ENCODE measurements around the gene BAIAP2. TPM values are rescaled to one million over a fixed set of nuclear protein-coding genes. Genes with fewer than 3 reads are reported as not detected.

The BAIAP2 gene
- total and polyA plus RNA-seq, 2 of the 13 experiments (the other 11 are each of a cell fraction or from before 2014, with no cell fraction given) = 22.5 to 24.0 TPM

DNA sequence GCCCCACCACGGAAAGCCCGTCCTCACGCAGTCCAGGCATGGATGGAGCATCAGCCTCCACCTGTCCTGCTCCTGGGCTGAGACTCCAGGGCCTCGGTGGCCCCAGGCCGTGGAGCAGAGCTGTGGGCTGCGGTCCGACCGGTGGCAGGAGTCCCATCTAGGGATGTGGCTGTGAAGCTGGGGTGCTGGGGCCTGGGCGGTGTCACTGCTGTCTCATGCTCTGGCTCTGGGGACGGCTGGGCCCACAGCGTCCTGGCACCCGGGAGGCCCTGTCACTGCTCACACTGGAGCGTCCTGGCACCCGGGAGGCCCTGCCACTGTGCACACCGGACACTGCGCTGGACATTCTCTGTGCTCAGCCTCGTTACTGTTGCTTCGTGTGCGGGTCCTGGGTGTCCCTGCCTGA is 8.4 kb downstream of the BAIAP2 start (continued):
- no peak for TF ChIP-seq SETDB1 (CRISPR knock-in tag; IDR thresholded peaks at IDR 0.05; ENCODE audit: borderline replicate concordance)
- TF ChIP-seq ZNF883 (CRISPR knock-in tag; IDR thresholded peaks at IDR 0.05; ENCODE audit: not compliant biosample characterization) = peak; percentile 53
- TF ChIP-seq, protein P1, sequence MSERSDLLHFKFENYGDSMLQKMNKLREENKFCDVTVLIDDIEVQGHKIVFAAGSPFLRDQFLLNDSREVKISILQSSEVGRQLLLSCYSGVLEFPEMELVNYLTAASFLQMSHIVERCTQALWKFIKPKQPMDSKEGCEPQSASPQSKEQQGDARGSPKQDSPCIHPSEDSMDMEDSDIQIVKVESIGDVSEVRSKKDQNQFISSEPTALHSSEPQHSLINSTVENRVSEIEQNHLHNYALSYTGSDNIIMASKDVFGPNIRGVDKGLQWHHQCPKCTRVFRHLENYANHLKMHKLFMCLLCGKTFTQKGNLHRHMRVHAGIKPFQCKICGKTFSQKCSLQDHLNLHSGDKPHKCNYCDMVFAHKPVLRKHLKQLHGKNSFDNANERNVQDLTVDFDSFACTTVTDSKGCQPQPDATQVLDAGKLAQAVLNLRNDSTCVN (CRISPR knock-in tag; IDR thresholded peaks at IDR 0.05; ENCODE audit: borderline replicate concordance) = 0 out of 2 replicates have a peak, but pooled peaks have one; percentile 41
- peak; percentile 57; the same call in 1 of the 2 replicates for TF ChIP-seq HNRNPL (IDR thresholded peaks at IDR 0.05; ENCODE audit: low read depth, low read length)
- TF ChIP-seq SMAD3 (CRISPR knock-in tag; IDR thresholded peaks at IDR 0.05) = no peak
- no peak; the same call in 1 of the 2 replicates for TF ChIP-seq ATF7-NPFF (CRISPR knock-in tag; IDR thresholded peaks at IDR 0.05; ENCODE audit: low read depth)
- no peak for TF ChIP-seq ZNF841 (CRISPR knock-in tag; IDR thresholded peaks at IDR 0.05; ENCODE audit: borderline replicate concordance)
- no peak for TF ChIP-seq ZNF720 (CRISPR knock-in tag; IDR thresholded peaks at IDR 0.05)
- TF ChIP-seq ZNF451 (CRISPR knock-in tag; IDR thresholded peaks at IDR 0.05) = no peak
- TF ChIP-seq ZSCAN9 (CRISPR knock-in tag; IDR thresholded peaks at IDR 0.05; ENCODE audit: borderline replicate concordance) = no peak
- TF ChIP-seq KLF6 (CRISPR knock-in tag; IDR thresholded peaks at IDR 0.05) = no peak
- TF ChIP-seq, protein P2, sequence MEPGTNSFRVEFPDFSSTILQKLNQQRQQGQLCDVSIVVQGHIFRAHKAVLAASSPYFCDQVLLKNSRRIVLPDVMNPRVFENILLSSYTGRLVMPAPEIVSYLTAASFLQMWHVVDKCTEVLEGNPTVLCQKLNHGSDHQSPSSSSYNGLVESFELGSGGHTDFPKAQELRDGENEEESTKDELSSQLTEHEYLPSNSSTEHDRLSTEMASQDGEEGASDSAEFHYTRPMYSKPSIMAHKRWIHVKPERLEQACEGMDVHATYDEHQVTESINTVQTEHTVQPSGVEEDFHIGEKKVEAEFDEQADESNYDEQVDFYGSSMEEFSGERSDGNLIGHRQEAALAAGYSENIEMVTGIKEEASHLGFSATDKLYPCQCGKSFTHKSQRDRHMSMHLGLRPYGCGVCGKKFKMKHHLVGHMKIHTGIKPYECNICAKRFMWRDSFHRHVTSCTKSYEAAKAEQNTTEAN (CRISPR knock-in tag; conservative IDR thresholded peaks at IDR 0.05) = no peak
- TF ChIP-seq ZMYM3 (CRISPR knock-in tag; IDR thresholded peaks at IDR 0.05) = no peak
- TF ChIP-seq, protein P3, sequence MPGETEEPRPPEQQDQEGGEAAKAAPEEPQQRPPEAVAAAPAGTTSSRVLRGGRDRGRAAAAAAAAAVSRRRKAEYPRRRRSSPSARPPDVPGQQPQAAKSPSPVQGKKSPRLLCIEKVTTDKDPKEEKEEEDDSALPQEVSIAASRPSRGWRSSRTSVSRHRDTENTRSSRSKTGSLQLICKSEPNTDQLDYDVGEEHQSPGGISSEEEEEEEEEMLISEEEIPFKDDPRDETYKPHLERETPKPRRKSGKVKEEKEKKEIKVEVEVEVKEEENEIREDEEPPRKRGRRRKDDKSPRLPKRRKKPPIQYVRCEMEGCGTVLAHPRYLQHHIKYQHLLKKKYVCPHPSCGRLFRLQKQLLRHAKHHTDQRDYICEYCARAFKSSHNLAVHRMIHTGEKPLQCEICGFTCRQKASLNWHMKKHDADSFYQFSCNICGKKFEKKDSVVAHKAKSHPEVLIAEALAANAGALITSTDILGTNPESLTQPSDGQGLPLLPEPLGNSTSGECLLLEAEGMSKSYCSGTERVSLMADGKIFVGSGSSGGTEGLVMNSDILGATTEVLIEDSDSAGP (CRISPR knock-in tag; IDR thresholded peaks at IDR 0.05; ENCODE audit: borderline replicate concordance) = no peak
- no peak for TF ChIP-seq ZNF780A (CRISPR knock-in tag; IDR thresholded peaks at IDR 0.05)
- TF ChIP-seq AHR (CRISPR knock-in tag; IDR thresholded peaks at IDR 0.05) = no peak
- peak; percentile 85; the same call in 1 of the 2 replicates for TF ChIP-seq ZNF343 (CRISPR knock-in tag; IDR thresholded peaks at IDR 0.05)
- peak; percentile 36 for TF ChIP-seq HNRNPLL (IDR thresholded peaks at IDR 0.05; ENCODE audit: low read depth, low read length, poor library complexity, severe bottlenecking)
- no peak for TF ChIP-seq SNAPC2 (CRISPR knock-in tag; IDR thresholded peaks at IDR 0.05)
- TF ChIP-seq NBN (conservative IDR thresholded peaks at IDR 0.05) = no peak
- TF ChIP-seq MBNL3 (CRISPR knock-in tag; conservative IDR thresholded peaks at IDR 0.05) = no peak
- no peak for TF ChIP-seq RELA (CRISPR knock-in tag; IDR thresholded peaks at IDR 0.05)
- TF ChIP-seq, protein P4, sequence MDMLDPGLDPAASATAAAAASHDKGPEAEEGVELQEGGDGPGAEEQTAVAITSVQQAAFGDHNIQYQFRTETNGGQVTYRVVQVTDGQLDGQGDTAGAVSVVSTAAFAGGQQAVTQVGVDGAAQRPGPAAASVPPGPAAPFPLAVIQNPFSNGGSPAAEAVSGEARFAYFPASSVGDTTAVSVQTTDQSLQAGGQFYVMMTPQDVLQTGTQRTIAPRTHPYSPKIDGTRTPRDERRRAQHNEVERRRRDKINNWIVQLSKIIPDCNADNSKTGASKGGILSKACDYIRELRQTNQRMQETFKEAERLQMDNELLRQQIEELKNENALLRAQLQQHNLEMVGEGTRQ (IDR thresholded peaks at IDR 0.05; ENCODE audit: low read depth, low read length) = no peak
- TF ChIP-seq, protein P4 (CRISPR knock-in tag; IDR thresholded peaks at IDR 0.05; ENCODE audit: borderline replicate concordance) = no peak
- no peak for TF ChIP-seq RXRB (CRISPR knock-in tag; IDR thresholded peaks at IDR 0.05; ENCODE audit: borderline replicate concordance)
- no peak for TF ChIP-seq ZNF614 (CRISPR knock-in tag; IDR thresholded peaks at IDR 0.05; ENCODE audit: borderline replicate concordance)
- TF ChIP-seq BRD4 (CRISPR knock-in tag; IDR thresholded peaks at IDR 0.05) = no peak
- no peak for TF ChIP-seq MBD4 (IDR thresholded peaks at IDR 0.05; ENCODE audit: borderline replicate concordance, low read length)
